K562 (cell line): ENCODE data around the gene RARRES1. TPM values are rescaled to one million over a fixed set of nuclear protein-coding genes. Genes with fewer than 3 reads are reported as not detected.
A peak's percentile ranks its signal among the peaks of the same experiment; 100 is the strongest.

ENCODE experiments used
- ATF2 ChIP-seq: sonication (generic); formaldehyde crosslinking; IDR thresholded peaks from 2 replicates; pipeline ENCODE4 v1.8.1; 2022; ENCODE audit warnings: missing genetic modification reagents
- CXXC5 ChIP-seq: fragments of 250-450 bp; sonication (Bioruptor Pico); IDR thresholded peaks from 2 replicates; pipeline ENCODE4 v1.8.0; 2022; ENCODE audit warnings: inconsistent platforms, mild to moderate bottlenecking, moderate library complexity
- FOXK2 ChIP-seq, 2 experiments: fragments of 450-650 bp; IDR thresholded peaks in 1 of 2; conservative IDR thresholded peaks in 1 of 2; 2 replicates each; pipeline ENCODE4 v1.6.1; 2016; ENCODE audit warnings: low read depth in 2 of 2, mild to moderate bottlenecking in 1 of 2
- ILF3 ChIP-seq: fragments of 450-650 bp; IDR thresholded peaks from 2 replicates; pipeline ENCODE4 v1.6.1; 2018; ENCODE audit warnings: antibody characterized with exemption, mild to moderate bottlenecking, moderate library complexity, borderline replicate concordance
- KAT7 ChIP-seq: sonication (generic); formaldehyde crosslinking; IDR thresholded peaks from 2 replicates; pipeline ENCODE4 v1.8.0; 2022; ENCODE audit warnings: missing genetic modification reagents, mild to moderate bottlenecking, borderline replicate concordance
- MED1 ChIP-seq: sonication (generic); formaldehyde crosslinking; IDR thresholded peaks from 2 replicates; pipeline ENCODE4 v1.8.1; 2023; ENCODE audit warnings: missing genetic modification reagents, borderline replicate concordance
- MIER1 ChIP-seq: fragments of 450-650 bp; IDR thresholded peaks from 2 replicates; pipeline ENCODE4 v1.6.1; 2016; ENCODE audit warnings: antibody characterized with exemption, mild to moderate bottlenecking, low read depth
- MLLT1 ChIP-seq, 2 experiments: fragments of 450-650 bp; IDR thresholded peaks; 2 replicates each; pipeline ENCODE4 v1.6.1; 2016
- RAD21 ChIP-seq, 2 experiments: fragments of 250-450 bp in 1 of 2; fragments of 450-650 bp in 1 of 2; sonication (Bioruptor Pico) in 1 of 2; formaldehyde crosslinking in 1 of 2; IDR thresholded peaks in 1 of 2; conservative IDR thresholded peaks in 1 of 2; 2 replicates each; pipeline versions ENCODE4 v1.4.0 to v1.8.0; 2020 to 2022; ENCODE audit warnings: mild to moderate bottlenecking in 2 of 2, moderate library complexity in 1 of 2
- RUNX1 ChIP-seq: sonication (generic); IDR thresholded peaks from 2 replicates; pipeline ENCODE4 v1.6.1; 2016; ENCODE audit warnings: antibody characterized with exemption, low read depth
- ZNF133 ChIP-seq: fragments of 250-450 bp; sonication (Bioruptor Pico); IDR thresholded peaks from 2 replicates; pipeline ENCODE4 v1.4.0; 2020; ENCODE audit warnings: mild to moderate bottlenecking
- ZNF146 ChIP-seq: IDR thresholded peaks from one replicate; pipeline ENCODE4 v1.6.1; 2018; ENCODE audit warnings: missing compliant biosample characterization; ENCODE audit not compliant: unreplicated experiment
- ZNF217 ChIP-seq: sonication (generic); formaldehyde crosslinking; IDR thresholded peaks from 2 replicates; pipeline ENCODE4 v1.8.0; 2022; ENCODE audit warnings: mild to moderate bottlenecking, missing genetic modification reagents
- ZNF347 ChIP-seq: fragments of 450-650 bp; formaldehyde crosslinking; IDR thresholded peaks from 2 replicates; pipeline ENCODE4 v1.4.0; 2020; ENCODE audit warnings: low read depth, mild to moderate bottlenecking, moderate library complexity
- ZNF79 ChIP-seq: fragments of 250-450 bp; sonication (Bioruptor Pico); IDR thresholded peaks from 2 replicates; pipeline ENCODE4 v1.4.0; 2020; ENCODE audit warnings: low read depth, mild to moderate bottlenecking, moderate library complexity
- polyA plus RNA-seq, 8 experiments: library from polyadenylated mRNA; depleted of rRNA in 4 of 8; stranded (reverse) in 5 of 8; unstranded in 3 of 8; fragments of >200 nt; fragmentation: Nextera tagmentation in 2 of 8; fragmentation: Illumina TruSeq in 1 of 8; extraction: Ambion mirVana in 2 of 8; extraction: Trizol in 1 of 8; gene quantifications; 2 replicates each; pipeline versions ENCODE4 v1.2.1 to v1.2.3, GENCODE V29; 2011 to 2014; ENCODE audit warnings: inconsistent platforms in 1 of 8, missing spikeins in 1 of 8
- total RNA-seq, 7 experiments: library from RNA; depleted of rRNA in 6 of 7; stranded (reverse); fragments of >200 nt in 6 of 7; fragmentation: Illumina TruSeq in 2 of 7; extraction: Trizol in 2 of 7; gene quantifications; 2 replicates each; pipeline versions ENCODE4 v1.2.1 to v1.2.3, GENCODE V29; 2011 to 2021; ENCODE audit warnings: low replicate concordance in 1 of 7
- TF ChIP-seq, protein P1 (sequence below): sonication (generic); formaldehyde crosslinking; IDR thresholded peaks from 2 replicates; pipeline ENCODE4 v1.4.0; 2020; ENCODE audit warnings: mild to moderate bottlenecking, missing genetic modification reagents
- TF ChIP-seq, protein P2 (sequence below): fragments of 200-800 bp; sonication (Bioruptor generic); IDR thresholded peaks from 2 replicates; pipeline ENCODE4 v1.6.1; 2016; ENCODE audit warnings: missing genetic modification characterization, missing compliant biosample characterization

RARRES1 gene
- total and polyA plus RNA-seq, 9 of the 15 experiments (the other 6 are each of a cell fraction or from before 2014, with no cell fraction given), result not detected

GRCh38 chr3:158679547-158680000 lies 52.7 kb downstream of the RARRES1 start (continued):
- TF ChIP-seq, protein P1, sequence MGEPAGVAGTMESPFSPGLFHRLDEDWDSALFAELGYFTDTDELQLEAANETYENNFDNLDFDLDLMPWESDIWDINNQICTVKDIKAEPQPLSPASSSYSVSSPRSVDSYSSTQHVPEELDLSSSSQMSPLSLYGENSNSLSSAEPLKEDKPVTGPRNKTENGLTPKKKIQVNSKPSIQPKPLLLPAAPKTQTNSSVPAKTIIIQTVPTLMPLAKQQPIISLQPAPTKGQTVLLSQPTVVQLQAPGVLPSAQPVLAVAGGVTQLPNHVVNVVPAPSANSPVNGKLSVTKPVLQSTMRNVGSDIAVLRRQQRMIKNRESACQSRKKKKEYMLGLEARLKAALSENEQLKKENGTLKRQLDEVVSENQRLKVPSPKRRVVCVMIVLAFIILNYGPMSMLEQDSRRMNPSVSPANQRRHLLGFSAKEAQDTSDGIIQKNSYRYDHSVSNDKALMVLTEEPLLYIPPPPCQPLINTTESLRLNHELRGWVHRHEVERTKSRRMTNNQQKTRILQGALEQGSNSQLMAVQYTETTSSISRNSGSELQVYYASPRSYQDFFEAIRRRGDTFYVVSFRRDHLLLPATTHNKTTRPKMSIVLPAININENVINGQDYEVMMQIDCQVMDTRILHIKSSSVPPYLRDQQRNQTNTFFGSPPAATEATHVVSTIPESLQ, result no peak
- no peak for TF ChIP-seq ZNF347 (CRISPR knock-in tag)
- TF ChIP-seq, protein P2, sequence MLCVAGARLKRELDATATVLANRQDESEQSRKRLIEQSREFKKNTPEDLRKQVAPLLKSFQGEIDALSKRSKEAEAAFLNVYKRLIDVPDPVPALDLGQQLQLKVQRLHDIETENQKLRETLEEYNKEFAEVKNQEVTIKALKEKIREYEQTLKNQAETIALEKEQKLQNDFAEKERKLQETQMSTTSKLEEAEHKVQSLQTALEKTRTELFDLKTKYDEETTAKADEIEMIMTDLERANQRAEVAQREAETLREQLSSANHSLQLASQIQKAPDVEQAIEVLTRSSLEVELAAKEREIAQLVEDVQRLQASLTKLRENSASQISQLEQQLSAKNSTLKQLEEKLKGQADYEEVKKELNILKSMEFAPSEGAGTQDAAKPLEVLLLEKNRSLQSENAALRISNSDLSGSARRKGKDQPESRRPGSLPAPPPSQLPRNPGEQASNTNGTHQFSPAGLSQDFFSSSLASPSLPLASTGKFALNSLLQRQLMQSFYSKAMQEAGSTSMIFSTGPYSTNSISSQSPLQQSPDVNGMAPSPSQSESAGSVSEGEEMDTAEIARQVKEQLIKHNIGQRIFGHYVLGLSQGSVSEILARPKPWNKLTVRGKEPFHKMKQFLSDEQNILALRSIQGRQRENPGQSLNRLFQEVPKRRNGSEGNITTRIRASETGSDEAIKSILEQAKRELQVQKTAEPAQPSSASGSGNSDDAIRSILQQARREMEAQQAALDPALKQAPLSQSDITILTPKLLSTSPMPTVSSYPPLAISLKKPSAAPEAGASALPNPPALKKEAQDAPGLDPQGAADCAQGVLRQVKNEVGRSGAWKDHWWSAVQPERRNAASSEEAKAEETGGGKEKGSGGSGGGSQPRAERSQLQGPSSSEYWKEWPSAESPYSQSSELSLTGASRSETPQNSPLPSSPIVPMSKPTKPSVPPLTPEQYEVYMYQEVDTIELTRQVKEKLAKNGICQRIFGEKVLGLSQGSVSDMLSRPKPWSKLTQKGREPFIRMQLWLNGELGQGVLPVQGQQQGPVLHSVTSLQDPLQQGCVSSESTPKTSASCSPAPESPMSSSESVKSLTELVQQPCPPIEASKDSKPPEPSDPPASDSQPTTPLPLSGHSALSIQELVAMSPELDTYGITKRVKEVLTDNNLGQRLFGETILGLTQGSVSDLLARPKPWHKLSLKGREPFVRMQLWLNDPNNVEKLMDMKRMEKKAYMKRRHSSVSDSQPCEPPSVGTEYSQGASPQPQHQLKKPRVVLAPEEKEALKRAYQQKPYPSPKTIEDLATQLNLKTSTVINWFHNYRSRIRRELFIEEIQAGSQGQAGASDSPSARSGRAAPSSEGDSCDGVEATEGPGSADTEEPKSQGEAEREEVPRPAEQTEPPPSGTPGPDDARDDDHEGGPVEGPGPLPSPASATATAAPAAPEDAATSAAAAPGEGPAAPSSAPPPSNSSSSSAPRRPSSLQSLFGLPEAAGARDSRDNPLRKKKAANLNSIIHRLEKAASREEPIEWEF, result no peak
- TF ChIP-seq ZNF133, result no peak
- TF ChIP-seq MLLT1 (IDR thresholded peaks at IDR 0.05), result peak in 1 of 2 experiments; percentile 80; a peak in 2 of 4 replicates
- no peak for TF ChIP-seq ATF2 (CRISPR knock-in tag)
- no peak for TF ChIP-seq MIER1
- no peak for TF ChIP-seq MED1
- TF ChIP-seq ILF3, result 0 out of 2 replicates have a peak, but pooled peaks have one; percentile 53
- no peak for TF ChIP-seq RAD21 (CRISPR knock-in tag; conservative IDR thresholded peaks at IDR 0.05 in 1 of 2, IDR thresholded peaks at IDR 0.05 in 1 of 2)
- TF ChIP-seq ZNF217, result no peak
- TF ChIP-seq FOXK2 (conservative IDR thresholded peaks at IDR 0.05 in 1 of 2, IDR thresholded peaks at IDR 0.05 in 1 of 2; ENCODE audit: low read depth in 2 of 2), result peak; percentile 75 to 81
- no peak for TF ChIP-seq RUNX1
- no peak for TF ChIP-seq ZNF79 (CRISPR knock-in tag)
- no peak for TF ChIP-seq ZNF146
- TF ChIP-seq CXXC5, result no peak
- no peak for TF ChIP-seq KAT7 (CRISPR knock-in tag)
